GM23338 (cell line): ENCODE results near the gene CD44. TPM values are rescaled to one million over a fixed set of nuclear protein-coding genes. Genes with fewer than 3 reads are reported as not detected.

Experiments
- ATAC-seq: fragments of 200-7000 bp; cut with Tn5 transposase; 3 replicates; pipeline ENCODE4 v1.9.1; 2020
- DNase-seq: peaks from one replicate; pipeline ENCODE4 v3.0.0-alpha.2; 2015; ENCODE audit warnings: low spot score
- H2AFZ ChIP-seq: fragments of 200-600 bp; sonication (generic); 2 replicates; pipeline ENCODE4 v1.8.0; 2016; ENCODE audit warnings: antibody characterized with exemption, mild to moderate bottlenecking, moderate library complexity
- H3F3A ChIP-seq: fragments of 200-600 bp; sonication (generic); replicated peaks from 2 replicates; pipeline ENCODE4 v1.8.0; 2017; ENCODE audit warnings: antibody characterized with exemption, mixed run types, low read depth
- H3K27ac ChIP-seq: fragments of 200-600 bp; sonication (generic); 2 replicates; pipeline ENCODE4 v1.6.1; 2016; ENCODE audit warnings: low read depth
- H3K27me3 ChIP-seq: fragments of 200-600 bp; sonication (generic); 2 replicates; pipeline ENCODE4 v1.8.0; 2016; ENCODE audit warnings: mild to moderate bottlenecking, mixed run types, moderate library complexity; ENCODE audit not compliant: insufficient read depth
- H3K36me3 ChIP-seq: fragments of 200-600 bp; sonication (generic); 2 replicates; pipeline ENCODE4 v1.8.0; 2016; ENCODE audit warnings: mild to moderate bottlenecking; ENCODE audit not compliant: insufficient read depth
- H3K4me1 ChIP-seq: fragments of 200-600 bp; sonication (generic); 2 replicates; pipeline ENCODE4 v1.8.0; 2016; ENCODE audit warnings: mild to moderate bottlenecking, moderate library complexity; ENCODE audit not compliant: insufficient read depth
- H3K4me2 ChIP-seq: fragments of 200-600 bp; sonication (generic); 2 replicates; pipeline ENCODE4 v1.7.1; 2017; ENCODE audit warnings: mixed run types
- H3K4me3 ChIP-seq: fragments of 200-600 bp; sonication (generic); 2 replicates; pipeline ENCODE4 v1.6.1; 2016; ENCODE audit warnings: mixed run types
- H3K79me2 ChIP-seq: fragments of 200-600 bp; sonication (generic); replicated peaks from 2 replicates; pipeline ENCODE4 v1.8.0; 2017; ENCODE audit warnings: mild to moderate bottlenecking; ENCODE audit not compliant: insufficient read depth
- H3K9me2 ChIP-seq: fragments of 200-600 bp; sonication (generic); 2 replicates; pipeline ENCODE4 v1.8.0; 2017; ENCODE audit not compliant: insufficient read depth
- H4K20me1 ChIP-seq: fragments of 200-600 bp; sonication (generic); replicated peaks from 2 replicates; pipeline ENCODE4 v1.8.0; 2017; ENCODE audit warnings: mild to moderate bottlenecking; ENCODE audit not compliant: insufficient read depth
- H3K27ac Mint-ChIP-seq: 2 replicates; pipeline ENCODE4 v1.8.0; 2020; ENCODE audit warnings: inconsistent platforms, mild to moderate bottlenecking, moderate library complexity, mixed read lengths
- H3K27me3 Mint-ChIP-seq: 3 replicates; pipeline ENCODE4 v1.8.0; 2022; ENCODE audit warnings: low read depth, mild to moderate bottlenecking, moderate library complexity, mixed read lengths, inconsistent platforms; ENCODE audit not compliant: insufficient read depth, poor library complexity
- H3K36me3 Mint-ChIP-seq: 3 replicates; pipeline ENCODE4 v1.8.0; 2021; ENCODE audit warnings: low read depth, mild to moderate bottlenecking, inconsistent platforms, moderate library complexity, mixed read lengths
- H3K4me1 Mint-ChIP-seq: 3 replicates; pipeline ENCODE4 v1.8.0; 2020; ENCODE audit warnings: mild to moderate bottlenecking, inconsistent platforms, mixed read lengths
- H3K4me3 Mint-ChIP-seq: 3 replicates; pipeline ENCODE4 v1.8.0; 2021; ENCODE audit warnings: moderate library complexity, mild to moderate bottlenecking, inconsistent platforms, mixed read lengths
- H3K9me3 Mint-ChIP-seq: 3 replicates; pipeline ENCODE4 v1.8.0; 2020; ENCODE audit warnings: moderate library complexity, mild to moderate bottlenecking, inconsistent platforms, mixed read lengths
- CREB1 ChIP-seq: fragments of 250-450 bp; sonication (Bioruptor Pico); IDR thresholded peaks from 2 replicates; pipeline ENCODE4 v1.5.0; 2020; ENCODE audit warnings: low read depth, mild to moderate bottlenecking, moderate library complexity
- CTCF ChIP-seq, 2 experiments: fragments of 200-600 bp in 1 of 2; sonication (generic) in 1 of 2; conservative IDR thresholded peaks; 2 replicates each; pipeline versions ENCODE4 v1.5.1 to v1.6.1; 2016 to 2017; ENCODE audit warnings: antibody characterized with exemption in 2 of 2, low read depth in 2 of 2, mild to moderate bottlenecking in 2 of 2, moderate library complexity in 1 of 2
- EZH2 ChIP-seq: fragments of 200-600 bp; sonication (generic); IDR thresholded peaks from one replicate; pipeline ENCODE4 v1.8.0; 2017; ENCODE audit warnings: antibody characterized with exemption, mild to moderate bottlenecking, low read depth; ENCODE audit not compliant: unreplicated experiment
- EZH2phosphoT487 ChIP-seq: fragments of 200-600 bp; sonication (generic); IDR thresholded peaks from one replicate; pipeline ENCODE4 v1.8.1; 2018; ENCODE audit warnings: antibody characterized with exemption; ENCODE audit not compliant: unreplicated experiment
- JUNB ChIP-seq: IDR thresholded peaks from one replicate; pipeline ENCODE4 v1.6.1; 2016; ENCODE audit warnings: antibody characterized with exemption; ENCODE audit not compliant: unreplicated experiment
- POLR2AphosphoS5 ChIP-seq: IDR thresholded peaks from 2 replicates; pipeline ENCODE4 v1.6.1; 2016; ENCODE audit warnings: antibody characterized with exemption, low read depth
- STAT1 ChIP-seq: IDR thresholded peaks from one replicate; pipeline ENCODE4 v1.6.1; 2016; ENCODE audit warnings: antibody characterized with exemption; ENCODE audit not compliant: unreplicated experiment
- ZNF114 ChIP-seq: fragments of 250-450 bp; sonication (Bioruptor Pico); IDR thresholded peaks from 2 replicates; pipeline ENCODE4 v1.5.0; 2020; ENCODE audit warnings: mild to moderate bottlenecking, moderate library complexity
- ZNF331 ChIP-seq: fragments of 250-450 bp; sonication (Bioruptor Pico); IDR thresholded peaks from 2 replicates; pipeline ENCODE4 v1.5.0; 2020; ENCODE audit warnings: low read depth, mild to moderate bottlenecking, moderate library complexity
- polyA plus RNA-seq: library from polyadenylated mRNA; unstranded; fragments of >200 nt; fragmentation: Nextera tagmentation; extraction: Ambion mirVana; gene quantifications from 2 replicates; pipeline ENCODE4 v1.2.1, GENCODE V29; 2016
- total RNA-seq: library from RNA; depleted of rRNA; stranded (reverse); fragments of >200 nt; shearing (Covaris generic); gene quantifications from 2 replicates; pipeline ENCODE4 v1.2.3, GENCODE V29; 2014

Gene CD44
- total and polyA plus RNA-seq, 2 experiments from 2014 or later = 4.0 to 10.1 TPM

GRCh38 chr11:35138058-35138457 is 913 bp upstream of the CD44 start:
- Histone ChIP-seq H3K27ac (no peak overlapping the region), H3K4me3 (peak overlapping the region; percentile 88), H3F3A (no peaks in the 10 kb centered on the region), H3K27me3 (peaks cover 55% of the 10 kb centered on the region), H4K20me1 (peaks cover 6% of the 10 kb centered on the region; the same call in 1 of the 2 replicates), H3K79me2 (no peaks in the 10 kb centered on the region), H3K4me1 (0 out of 2 replicates have a peak, but pooled peaks cover 4% of the 10 kb centered on the region), H3K9me2 (no peaks in the 10 kb centered on the region), H3K4me2 (peak overlapping the region; percentile 93; the same call in 1 of the 2 replicates), H2AFZ (no peak overlapping the region; the same call in 1 of the 2 replicates), H3K36me3 (no peaks in the 10 kb centered on the region)
- peak overlapping the region; percentile 78 for H3K4me3 Mint-ChIP-seq
- DNase-seq = no peak
- no peak for ATAC-seq
- H3K9me3 Mint-ChIP-seq = peaks cover 2% of the 10 kb centered on the region; the same call in 2 of the 3 replicates
- H3K27ac Mint-ChIP-seq = no peak overlapping the region
- H3K4me1 Mint-ChIP-seq = peaks cover 3% of the 10 kb centered on the region
- H3K27me3 Mint-ChIP-seq = peaks cover 30% of the 10 kb centered on the region
- TF ChIP-seq ZNF114 = no peak
- no peak for TF ChIP-seq EZH2
- TF ChIP-seq POLR2AphosphoS5 = no peak
- TF ChIP-seq ZNF331 (CRISPR knock-in tag) = no peak
- no peak for TF ChIP-seq EZH2phosphoT487
- no peaks in the 10 kb centered on the region; the same call in 2 of the 3 replicates for H3K36me3 Mint-ChIP-seq

DNA sequence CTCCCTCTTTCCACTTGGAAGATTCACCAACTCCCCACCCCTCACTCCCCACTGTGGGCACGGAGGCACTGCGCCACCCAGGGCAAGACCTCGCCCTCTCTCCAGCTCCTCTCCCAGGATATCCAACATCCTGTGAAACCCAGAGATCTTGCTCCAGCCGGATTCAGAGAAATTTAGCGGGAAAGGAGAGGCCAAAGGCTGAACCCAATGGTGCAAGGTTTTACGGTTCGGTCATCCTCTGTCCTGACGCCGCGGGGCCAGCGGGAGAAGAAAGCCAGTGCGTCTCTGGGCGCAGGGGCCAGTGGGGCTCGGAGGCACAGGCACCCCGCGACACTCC is 397 bp upstream of the CD44 start:
- ATAC-seq (peak; percentile 62), DNase-seq (peak; percentile 68)
- H3K27me3 ChIP-seq = peaks cover 55% of the 10 kb centered on the region
- peaks cover 2% of the 10 kb centered on the region; the same call in 2 of the 3 replicates for H3K9me3 Mint-ChIP-seq
- H3K4me3 ChIP-seq = peak overlapping the region; percentile 88
- H3K4me1 ChIP-seq = 0 out of 2 replicates have a peak, but pooled peaks cover 4% of the 10 kb centered on the region
- H3K27ac ChIP-seq = no peak overlapping the region
- H3K79me2 ChIP-seq = no peaks in the 10 kb centered on the region
- H3F3A ChIP-seq = no peaks in the 10 kb centered on the region
- H3K36me3 Mint-ChIP-seq = no peaks in the 10 kb centered on the region; the same call in 2 of the 3 replicates
- peaks cover 3% of the 10 kb centered on the region for H3K4me1 Mint-ChIP-seq
- peak; percentile 13 for TF ChIP-seq EZH2
- TF ChIP-seq JUNB = no peak
- no peak for TF ChIP-seq POLR2AphosphoS5
- TF ChIP-seq CTCF (conservative IDR thresholded peaks at IDR 0.05; ENCODE audit: low read depth in 2 of 2) = no peak
- no peak for TF ChIP-seq STAT1
- TF ChIP-seq ZNF331 (CRISPR knock-in tag) = no peak
- no peak for TF ChIP-seq CREB1 (CRISPR knock-in tag)
- no peak for TF ChIP-seq ZNF114
- peak overlapping the region; percentile 78 for H3K4me3 Mint-ChIP-seq
- peak overlapping the region; percentile 93 for H3K4me2 ChIP-seq
- H2AFZ ChIP-seq = peak overlapping the region; percentile 99
- H3K9me2 ChIP-seq = no peaks in the 10 kb centered on the region
- H3K27me3 Mint-ChIP-seq = peaks cover 30% of the 10 kb centered on the region
- peaks cover 6% of the 10 kb centered on the region; the same call in 1 of the 2 replicates for H4K20me1 ChIP-seq
- H3K36me3 ChIP-seq = no peaks in the 10 kb centered on the region
- H3K27ac Mint-ChIP-seq = no peak overlapping the region
